ENCODE results near the gene TENM4.

Gene TENM4

DNA sequence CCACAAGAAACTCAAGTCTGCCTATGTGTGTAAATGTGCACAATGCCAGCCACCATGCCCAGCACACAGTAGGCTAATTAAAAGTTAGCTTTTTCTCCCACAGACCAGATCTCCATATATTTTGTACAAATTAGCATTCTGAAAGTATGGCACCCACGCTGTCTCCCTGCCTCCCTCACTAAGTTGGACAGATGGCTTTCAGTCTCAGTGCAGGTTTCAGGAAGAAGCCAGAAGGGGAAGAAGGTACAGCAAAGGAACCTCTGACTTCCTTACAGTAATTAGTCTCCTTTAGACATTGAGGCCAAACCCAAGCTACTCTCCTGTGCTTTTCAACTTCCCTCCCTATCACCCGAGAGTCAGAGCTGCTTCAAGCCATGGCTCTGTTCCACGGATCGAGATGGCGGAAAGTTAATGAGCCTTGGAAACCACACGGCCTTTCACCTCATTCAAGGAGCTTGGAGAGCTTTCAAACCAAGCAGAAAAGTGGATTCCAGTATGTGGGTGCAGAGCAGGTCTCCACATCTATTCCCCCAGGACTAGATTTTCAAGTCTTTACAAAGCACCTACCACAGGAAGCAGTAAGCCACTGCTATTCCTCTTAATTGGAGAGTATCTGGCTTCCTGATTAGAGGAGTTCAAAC lies 645.1 kb downstream of the TENM4 start:
- DNase-seq (ENCODE audit: low read depth, low spot score): no peak

GRCh38 chr11:78791964-78792363 lies 648.9 kb downstream of the TENM4 start:
- DNase-seq (ENCODE audit: low read depth, low spot score): no peak

DNA sequence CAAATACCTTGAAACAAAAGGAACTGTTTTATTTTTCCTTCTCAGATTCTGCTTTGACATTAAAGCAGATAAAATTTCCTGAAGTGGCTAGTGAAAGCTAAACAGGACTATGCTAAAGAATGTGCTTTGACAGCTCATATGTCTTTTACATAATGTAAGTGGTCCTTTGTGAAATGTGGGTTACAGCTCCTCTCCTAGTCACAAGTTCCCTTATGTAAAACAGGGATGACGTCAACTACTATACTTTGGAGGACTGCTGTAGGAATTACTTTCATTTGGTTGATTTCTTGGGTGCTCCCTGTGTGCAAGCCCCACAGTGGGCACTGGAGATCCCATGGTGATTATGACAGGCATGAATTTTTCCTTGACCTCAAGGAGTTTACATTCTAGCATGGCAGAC lies 649.6 kb downstream of the TENM4 start:
- no peak for DNase-seq (ENCODE audit: low read depth, low spot score)

GRCh38 chr11:78790784-78791183 lies 650.0 kb downstream of the TENM4 start:
- no peak for DNase-seq (ENCODE audit: low read depth, low spot score)

DNA sequence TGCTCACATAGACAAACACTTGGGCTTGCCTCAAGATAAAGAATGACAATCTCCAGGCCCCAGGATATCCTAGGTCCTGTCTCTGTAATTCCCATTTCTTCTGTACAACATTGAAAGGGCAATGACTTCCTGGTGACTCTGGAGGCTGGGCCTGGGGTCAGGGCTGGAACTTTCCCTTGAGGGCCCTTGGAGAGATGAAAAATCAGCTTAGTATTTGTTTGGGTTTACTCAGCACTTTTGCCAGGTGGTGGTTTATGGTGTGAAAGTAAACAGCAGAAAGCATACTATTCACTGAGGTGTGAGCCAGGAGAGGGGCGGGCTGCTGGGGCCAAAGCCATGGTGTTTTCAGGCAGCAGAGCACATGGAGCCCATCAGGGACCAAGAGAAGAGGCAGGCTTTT lies 651.5 kb downstream of the TENM4 start:
- no peak for DNase-seq (ENCODE audit: low read depth, low spot score)

DNA sequence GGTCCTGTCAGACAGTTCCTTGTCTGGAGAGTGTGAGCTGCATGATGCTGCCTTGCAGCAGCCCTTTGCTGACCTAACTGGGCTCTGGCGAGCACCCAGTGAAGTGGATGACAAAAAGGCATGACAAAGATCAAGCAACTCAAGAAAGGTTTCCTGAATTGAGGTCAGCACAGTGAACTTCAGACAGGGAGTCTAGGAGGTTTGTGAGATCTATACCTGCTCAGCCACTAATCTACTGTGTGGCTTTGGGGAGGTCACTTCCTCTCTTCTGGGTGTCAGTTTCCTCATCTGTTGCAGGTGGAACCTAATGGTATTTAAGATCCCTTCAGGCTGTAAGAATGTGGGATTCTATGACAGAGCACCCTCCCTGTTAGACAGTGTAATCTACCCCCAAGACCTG lies 652.3 kb downstream of the TENM4 start:
- no peak for DNase-seq (ENCODE audit: low read depth, low spot score)

- no peak for DNase-seq (ENCODE audit: low read depth, low spot score)
These were observed 653.1 kb downstream of the TENM4 start for GRCh38 chr11:78787696-78788095.

GRCh38 chr11:78786746-78787145 lies 654.1 kb downstream of the TENM4 start:
- DNase-seq (ENCODE audit: low read depth, low spot score): no peak

DNA sequence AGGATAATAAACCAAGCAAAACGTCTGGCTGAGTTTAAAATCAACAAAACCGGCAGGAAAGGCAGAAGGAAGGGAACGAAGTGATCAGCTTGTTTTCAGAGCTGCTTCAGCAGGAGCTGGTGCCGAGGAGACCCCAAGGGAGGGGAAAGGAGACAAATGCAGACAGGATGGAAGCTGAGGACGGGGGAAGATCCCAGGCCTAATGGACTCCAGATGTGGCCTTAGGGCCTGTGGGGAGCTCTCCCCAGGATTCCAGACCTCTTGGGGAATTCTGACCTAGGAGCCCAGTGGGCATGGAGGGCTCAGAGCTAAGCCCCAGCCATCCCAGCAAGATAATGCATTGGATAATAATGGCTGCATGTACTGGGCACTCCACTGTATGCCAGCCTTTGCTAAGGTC lies 654.7 kb downstream of the TENM4 start:
- no peak for DNase-seq (ENCODE audit: low read depth, low spot score)

GRCh38 chr11:78784321-78785061 lies 656.3 kb downstream of the TENM4 start:
- no peak for DNase-seq (ENCODE audit: low read depth, low spot score)

DNA sequence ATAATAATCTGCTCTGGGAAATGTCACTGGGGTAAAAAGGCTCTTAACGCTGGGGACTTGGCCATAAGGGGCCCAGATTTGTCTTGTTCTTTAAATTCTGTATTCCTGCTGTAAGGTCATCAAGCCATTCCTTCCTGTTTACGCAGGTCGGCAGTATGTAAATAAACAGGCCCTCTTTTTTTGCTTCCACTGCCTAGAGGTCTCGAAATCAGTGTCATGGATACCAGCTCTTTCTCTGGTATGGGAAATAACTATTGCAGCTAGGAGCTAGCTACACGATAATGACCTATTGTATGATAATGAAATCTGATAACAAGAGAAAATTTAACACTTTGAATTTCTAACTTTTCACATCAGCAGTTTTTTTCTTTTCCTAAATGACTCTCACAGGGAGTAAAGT lies 657.0 kb downstream of the TENM4 start:
- no peak for DNase-seq (ENCODE audit: low read depth, low spot score)

DNA sequence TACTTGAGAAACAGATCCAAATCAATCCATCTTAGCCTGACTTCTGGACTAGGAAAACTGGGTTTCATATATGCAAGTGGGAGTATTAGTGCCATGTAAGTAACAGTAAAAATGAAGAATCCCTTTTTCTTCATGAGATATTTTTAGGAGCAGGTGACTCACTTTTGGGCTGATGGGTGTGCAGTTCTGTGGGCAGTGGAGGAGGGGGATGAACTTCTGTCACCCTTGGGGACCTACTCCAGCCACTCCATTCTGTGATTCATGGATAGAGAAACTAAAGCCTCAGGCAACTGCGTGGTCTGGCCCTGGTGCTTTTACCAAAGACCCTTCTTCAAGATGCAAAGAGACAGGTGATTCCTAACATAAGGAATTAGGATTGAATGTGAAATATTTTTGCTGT lies 657.5 kb downstream of the TENM4 start:
- DNase-seq (ENCODE audit: low read depth, low spot score): no peak

GRCh38 chr11:78782725-78783124 lies 658.1 kb downstream of the TENM4 start:
- no peak for DNase-seq (ENCODE audit: low read depth, low spot score)

DNA sequence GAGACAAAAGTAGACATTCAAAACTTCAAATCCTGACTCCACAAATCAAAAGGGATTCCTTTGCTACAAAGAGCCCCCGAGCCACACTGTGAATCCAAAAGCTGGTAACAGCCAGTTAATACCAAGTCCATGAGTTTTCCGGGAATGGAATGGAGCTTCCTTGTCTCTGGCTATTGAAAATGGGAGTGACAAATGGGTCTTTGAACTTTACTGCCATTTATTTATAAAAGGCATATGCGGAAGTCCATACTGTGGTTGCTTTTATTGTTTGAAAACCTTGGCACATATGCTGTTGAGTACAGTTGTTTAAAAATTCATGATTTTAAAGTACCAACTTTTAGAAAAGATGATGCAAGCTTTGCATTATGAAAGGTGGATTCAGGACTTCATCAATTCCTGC lies 659.9 kb downstream of the TENM4 start:
- no peak for DNase-seq (ENCODE audit: low read depth, low spot score)

DNA sequence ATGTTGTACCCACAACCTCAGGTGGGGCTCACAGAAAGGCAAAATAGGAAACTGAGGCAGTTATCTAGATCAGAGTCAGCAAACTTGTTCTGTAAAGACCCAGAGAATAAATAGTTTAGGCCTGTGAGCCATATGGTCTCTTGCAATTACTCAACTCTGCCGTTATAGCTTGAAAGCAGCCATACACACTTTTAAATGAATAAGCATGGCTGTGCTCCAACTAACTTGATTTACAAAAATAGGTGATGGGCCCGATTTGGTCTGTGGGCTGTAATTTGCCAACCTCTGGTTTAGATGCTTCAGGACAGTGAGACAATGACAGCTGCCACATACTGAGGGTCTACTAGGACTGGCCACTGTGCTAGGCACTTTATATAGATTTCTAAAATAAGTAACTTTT lies 667.3 kb downstream of the TENM4 start:
- no peak for DNase-seq (ENCODE audit: low read depth, low spot score)

DNA sequence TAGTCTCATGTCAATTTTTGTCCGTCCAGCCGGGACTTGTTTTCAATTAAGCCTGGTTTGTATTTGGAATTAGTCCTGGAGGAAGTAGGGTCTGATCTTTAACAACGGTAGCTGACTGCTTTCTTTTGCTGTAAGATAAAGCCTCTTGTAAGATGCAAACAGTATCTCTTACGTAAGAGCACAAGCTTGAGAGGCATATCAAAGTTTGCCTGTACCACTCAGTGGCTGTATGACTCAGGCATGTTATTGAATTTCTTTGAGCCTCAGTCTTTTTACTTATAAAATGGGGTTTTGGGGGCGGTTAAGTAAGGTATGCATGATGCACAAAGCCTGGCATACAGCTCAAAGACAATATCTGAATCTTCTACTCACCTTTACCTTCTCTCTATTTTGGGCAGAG lies 667.8 kb downstream of the TENM4 start:
- DNase-seq (ENCODE audit: low read depth, low spot score): no peak

DNA sequence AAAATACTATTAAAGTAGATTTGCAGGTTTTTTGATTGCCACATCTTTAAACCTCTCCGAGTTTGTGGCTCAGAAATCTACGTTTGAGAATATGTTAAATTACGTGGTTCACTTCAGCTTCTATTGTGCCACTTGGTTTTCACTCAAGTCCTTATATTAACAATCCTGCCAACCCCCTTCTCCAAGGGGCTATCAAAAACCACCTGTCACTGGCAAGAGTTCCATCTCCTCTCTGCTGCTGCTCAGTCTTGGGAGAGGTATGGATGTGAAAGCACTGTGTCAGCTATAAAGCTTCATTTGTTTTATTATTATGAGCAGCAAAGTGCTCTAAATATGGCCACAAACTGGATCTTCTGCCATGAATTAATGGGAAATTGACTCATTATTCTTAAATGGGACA lies 668.6 kb downstream of the TENM4 start:
- DNase-seq (ENCODE audit: low read depth, low spot score): no peak

GRCh38 chr11:78770931-78771330 lies 669.9 kb downstream of the TENM4 start:
- no peak for DNase-seq (ENCODE audit: low read depth, low spot score)

DNA sequence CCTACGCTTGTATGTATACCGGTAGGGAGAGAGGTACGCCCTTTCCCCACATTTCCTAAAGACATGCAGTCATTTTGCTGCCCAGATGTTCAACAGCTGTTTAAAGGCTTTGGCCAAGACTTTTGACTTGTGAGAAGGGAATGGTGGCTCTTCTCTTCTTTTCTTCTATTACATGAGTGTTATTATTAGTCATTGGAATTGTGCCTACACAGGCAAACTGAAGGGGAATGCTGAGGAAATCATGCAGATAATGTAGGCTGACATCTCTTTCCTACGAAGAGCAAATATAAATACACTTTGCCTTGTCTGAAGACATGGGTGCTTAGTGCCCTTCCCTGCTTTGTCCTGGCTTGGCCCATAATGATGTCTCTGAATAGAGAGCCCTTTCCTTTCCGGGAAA lies 671.9 kb downstream of the TENM4 start:
- DNase-seq (ENCODE audit: low read depth, low spot score): no peak

DNA sequence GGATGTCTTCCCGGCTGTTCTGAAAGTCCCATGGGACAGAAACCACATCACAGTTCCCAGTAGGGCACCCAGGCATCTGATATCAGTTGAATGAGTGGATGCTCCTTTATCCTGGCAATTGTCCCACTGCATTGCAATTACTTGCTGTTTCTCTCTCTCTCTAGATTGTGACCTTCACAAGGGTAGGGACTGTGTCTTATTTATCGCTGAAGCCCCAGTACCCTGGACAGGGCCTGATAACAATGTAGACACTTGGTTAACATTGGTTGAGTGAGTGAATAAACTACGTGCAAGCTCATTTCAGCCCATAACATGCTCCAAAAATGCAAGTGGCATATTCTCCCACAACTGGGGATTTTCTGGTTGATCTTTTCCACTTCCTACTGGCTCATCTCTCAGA lies 672.5 kb downstream of the TENM4 start:
- no peak for DNase-seq (ENCODE audit: low read depth, low spot score)

- DNase-seq (ENCODE audit: low read depth, low spot score): no peak
These were observed 673.5 kb downstream of the TENM4 start for GRCh38 chr11:78767027-78767932.

- DNase-seq (ENCODE audit: low read depth, low spot score): no peak
These were observed 675.9 kb downstream of the TENM4 start for GRCh38 chr11:78764946-78765345.

GRCh38 chr11:78763664-78764063 lies 677.2 kb downstream of the TENM4 start:
- DNase-seq (ENCODE audit: low read depth, low spot score): no peak

Data from iPS DF 19.7 (cell line).